Gastroesophageal sphincter (tissue), 4 donors: Measurements from ENCODE around the gene ASPN. TPM values are rescaled to one million over a fixed set of nuclear protein-coding genes. Genes with fewer than 3 reads are reported as not detected.

Experiments used
- ATAC-seq: fragments of 150-250 bp; one replicate; pipeline ENCODE4 v1.9.1; 2016; ENCODE audit warnings: mild to moderate bottlenecking, moderate library complexity
- H3K27ac ChIP-seq, 4 donors: fragments of 200-600 bp; sonication (generic) in 3 of 4; 1 replicate in 3 of 4; 2 replicates in 1 of 4; pipeline ENCODE4 v1.5.1; 2016 to 2019
- H3K27me3 ChIP-seq: fragments of 200-600 bp; sonication (generic); one replicate; pipeline ENCODE4 v1.5.1; 2019
- H3K36me3 ChIP-seq, 2 donors: fragments of 200-600 bp; sonication (generic); one replicate each; pipeline ENCODE4 v1.5.1; 2019; ENCODE audit warnings: control low read depth in 1 of 2
- H3K4me1 ChIP-seq, 3 donors: fragments of 200-600 bp; sonication (generic); 1 replicate in 2 of 3; 2 replicates in 1 of 3; pipeline ENCODE4 v1.5.1; 2016 to 2019; ENCODE audit warnings: control low read depth in 2 of 3
- H3K4me3 ChIP-seq, 2 donors: fragments of 200-600 bp; sonication (generic); one replicate each; pipeline ENCODE4 v1.5.1; 2019; ENCODE audit warnings: mild to moderate bottlenecking in 1 of 2, moderate library complexity in 1 of 2
- H3K9me3 ChIP-seq, 3 donors: fragments of 200-600 bp; sonication (generic); one replicate each; pipeline ENCODE4 v1.5.1; 2017 to 2019; ENCODE audit warnings: control low read depth in 2 of 3
- CTCF ChIP-seq, 4 experiments: fragments of 200-600 bp in 2 of 4; fragments of 450-650 bp in 2 of 4; sonication (generic) in 1 of 4; IDR thresholded peaks; one replicate each; pipeline ENCODE4 v1.5.1; 2017 to 2019; ENCODE audit warnings: antibody characterized with exemption in 4 of 4, mild to moderate bottlenecking in 2 of 4, moderate library complexity in 2 of 4
- EP300 ChIP-seq: sonication (generic); formaldehyde crosslinking; IDR thresholded peaks from one replicate; pipeline ENCODE4 v1.6.1; 2017; ENCODE audit warnings: antibody characterized with exemption, mild to moderate bottlenecking
- POLR2A ChIP-seq, 2 donors: fragments of 450-650 bp; IDR thresholded peaks; one replicate each; pipeline ENCODE4 v1.6.1; 2017; ENCODE audit warnings: antibody characterized with exemption in 2 of 2, mild to moderate bottlenecking in 2 of 2, moderate library complexity in 1 of 2
- POLR2AphosphoS5 ChIP-seq: sonication (generic); formaldehyde crosslinking; IDR thresholded peaks from one replicate; pipeline ENCODE4 v1.6.1; 2017; ENCODE audit warnings: antibody characterized with exemption
- WGBS, 2 donors: methylation state at CpG; one replicate each; pipeline ENCODE4 v1.1.5; 2018; ENCODE audit warnings: low coverage in 1 of 2; 5-methylcytosine and 5-hydroxymethylcytosine counted together
- total RNA-seq, 4 donors: library from RNA; depleted of rRNA; stranded (reverse); fragments of >200 nt; gene quantifications; one replicate each; pipeline ENCODE4 v1.1.0, GENCODE V29; 2016

The ASPN gene
- 10 to 100 TPM in 3 of 4 donors, 1 to 10 TPM in 1; 5.3 to 46.4 (median 27.3) TPM for total RNA-seq

GRCh38 chr9:92482329-92482728 is at the start of gene ASPN:
TSS of gene ASPN (minus strand) at chr9:92482506.
- 10 to 12% methylated on average over 3 of the region's 3 CpGs for WGBS, 2 donors
- no peaks in the 10 kb centered on the region for H3K36me3 ChIP-seq
- H3K4me3 ChIP-seq, result peak within 1 kb of the TSS in 1 of 2 donors; percentile 4
- no peaks in the 10 kb centered on the region for H3K9me3 ChIP-seq
- H3K27me3 ChIP-seq, result no peaks in the 10 kb centered on the region
- H3K27ac ChIP-seq, result peak within 1 kb of the TSS; percentile 64 to 78 (median 74)
- TF ChIP-seq CTCF (IDR thresholded peaks at IDR 0.05) (no peak), POLR2AphosphoS5 (peak; percentile 41), EP300 (no peak), POLR2A (IDR thresholded peaks at IDR 0.05) (no peak)
- peaks cover 5 to 70% (median 11%) of the 10 kb centered on the region in 3 donors for H3K4me1 ChIP-seq
- ATAC-seq, result no peak

- H3K4me3 ChIP-seq, result no peak overlapping the region
- ATAC-seq, result no peak
- no peak overlapping the region for H3K27ac ChIP-seq
- TF ChIP-seq POLR2A (IDR thresholded peaks at IDR 0.05), result no peak
- peaks cover 0 to 14% (median 3%) of the 10 kb centered on the region in 3 donors for H3K4me1 ChIP-seq
- no peaks in the 10 kb centered on the region for H3K27me3 ChIP-seq
- H3K9me3 ChIP-seq, result no peaks in the 10 kb centered on the region
- no peaks in the 10 kb centered on the region for H3K36me3 ChIP-seq
These were observed 48.6 kb upstream of the ASPN start for GRCh38 chr9:92530893-92531292.

- WGBS, 2 donors, result 84 to 100% methylated on average over 3 of the region's 3 CpGs
- Histone ChIP-seq H3K36me3 (no peaks in the 10 kb centered on the region), H3K9me3 (no peaks in the 10 kb centered on the region), H3K4me3 (no peak overlapping the region), H3K27me3 (no peaks in the 10 kb centered on the region), H3K27ac (no peak overlapping the region), H3K4me1 (peaks cover 0 to 3% (median 0%) of the 10 kb centered on the region in 3 donors)
- no peak for ATAC-seq
- no peak for TF ChIP-seq CTCF (IDR thresholded peaks at IDR 0.05)
- no peak for TF ChIP-seq POLR2A (IDR thresholded peaks at IDR 0.05)
- TF ChIP-seq POLR2AphosphoS5, result no peak
- TF ChIP-seq EP300, result no peak
These were observed 46.8 kb upstream of the ASPN start for GRCh38 chr9:92529124-92529523.

- 71 to 100% methylated on average over 1 of the region's 1 CpG for WGBS, 2 donors
- Histone ChIP-seq H3K27ac (no peak overlapping the region), H3K9me3 (no peaks in the 10 kb centered on the region), H3K4me1 (no peaks in the 10 kb centered on the region), H3K4me3 (no peak overlapping the region), H3K36me3 (no peaks in the 10 kb centered on the region), H3K27me3 (no peaks in the 10 kb centered on the region)
- no peak for ATAC-seq
- TF ChIP-seq CTCF (IDR thresholded peaks at IDR 0.05), result no peak
- no peak for TF ChIP-seq POLR2A (IDR thresholded peaks at IDR 0.05)
- no peak for TF ChIP-seq POLR2AphosphoS5
- no peak for TF ChIP-seq EP300
These were observed 46.2 kb upstream of the ASPN start for GRCh38 chr9:92528522-92528849.

GRCh38 chr9:92527832-92528521 is 45.7 kb upstream of the ASPN start:
- Histone ChIP-seq H3K4me3 (no peak overlapping the region), H3K36me3 (no peaks in the 10 kb centered on the region), H3K4me1 (no peaks in the 10 kb centered on the region), H3K27ac (no peak overlapping the region), H3K9me3 (no peaks in the 10 kb centered on the region), H3K27me3 (no peaks in the 10 kb centered on the region)
- ATAC-seq, result no peak
- WGBS, 2 donors, result 91% methylated on average over 4 of the region's 4 CpGs; no CpG with 5 or more reads in 1 of the 2 donors
- TF ChIP-seq CTCF (IDR thresholded peaks at IDR 0.05) (no peak), EP300 (no peak), POLR2A (IDR thresholded peaks at IDR 0.05) (no peak), POLR2AphosphoS5 (no peak)
